SU-DHL-6 (cell line): ENCODE data around the gene PKDREJ.

Experiments
- H2AFZ ChIP-seq: fragments of 200-600 bp; sonication (generic); 2 replicates; pipeline ENCODE4 v1.6.1; 2014; ENCODE audit warnings: low read depth, mild to moderate bottlenecking, moderate library complexity, mixed read lengths, antibody characterized with exemption, low read length; ENCODE audit not compliant: severe bottlenecking
- H3F3A ChIP-seq: fragments of 200-600 bp; shearing (Covaris generic); 2 replicates; pipeline ENCODE4 v1.6.0; 2016; ENCODE audit warnings: antibody characterized with exemption, mild to moderate bottlenecking; ENCODE audit not compliant: insufficient read depth
- H3K27ac ChIP-seq: fragments of 200-600 bp; sonication (generic); 2 replicates; pipeline ENCODE4 v1.5.1; 2016; ENCODE audit warnings: low read depth, mild to moderate bottlenecking, low read length, moderate library complexity, mixed read lengths
- H3K27me3 ChIP-seq: fragments of 200-600 bp; sonication (generic), shearing (Covaris generic); 2 replicates; pipeline ENCODE4 v1.6.0; 2014; ENCODE audit warnings: mild to moderate bottlenecking, low read length
- H3K36me3 ChIP-seq: fragments of 200-600 bp; sonication (generic); 2 replicates; pipeline ENCODE4 v1.6.1; 2014; ENCODE audit warnings: mild to moderate bottlenecking, low read length, mixed read lengths
- H3K4me2 ChIP-seq: fragments of 300-600, 200-600 bp; shearing (Covaris generic), sonication (generic); 2 replicates; pipeline ENCODE4 v1.6.0; 2014; ENCODE audit warnings: low read length, low read depth, mild to moderate bottlenecking; ENCODE audit not compliant: poor library complexity, severe bottlenecking
- H3K4me3 ChIP-seq: fragments of 200-600 bp; sonication (generic); 2 replicates; pipeline ENCODE4 v1.5.1; 2014; ENCODE audit warnings: antibody characterized with exemption, low read length, mild to moderate bottlenecking, mixed read lengths; ENCODE audit not compliant: insufficient read depth, poor library complexity, severe bottlenecking
- H3K79me2 ChIP-seq: fragments of 200-600 bp; sonication (generic); 2 replicates; pipeline ENCODE4 v1.6.1; 2014; ENCODE audit warnings: mild to moderate bottlenecking, low read length, moderate library complexity; ENCODE audit not compliant: insufficient read depth
- H3K9ac ChIP-seq: fragments of 200-600 bp; sonication (generic); 2 replicates; pipeline ENCODE4 v1.7.0; 2014; ENCODE audit warnings: mild to moderate bottlenecking, low read length
- H3K9me2 ChIP-seq: fragments of 200-600 bp; sonication (generic); replicated peaks from 2 replicates; pipeline ENCODE4 v1.6.1; 2014; ENCODE audit warnings: low read length; ENCODE audit not compliant: insufficient read depth
- H3K9me3 ChIP-seq: fragments of 200-600 bp; sonication (generic); 2 replicates; pipeline ENCODE4 v1.6.1; 2014; ENCODE audit warnings: low read length, mixed read lengths; ENCODE audit not compliant: insufficient read depth
- H4K20me1 ChIP-seq: fragments of 200-600 bp; sonication (generic); 2 replicates; pipeline ENCODE4 v1.6.1; 2014; ENCODE audit warnings: low read depth, mild to moderate bottlenecking, antibody characterized with exemption, low read length, moderate library complexity, mixed read lengths
- EZH2phosphoT487 ChIP-seq: fragments of 200-600 bp; sonication (generic), shearing (Covaris generic); conservative IDR thresholded peaks from 2 replicates; pipeline ENCODE4 v1.6.1; 2018; ENCODE audit warnings: mild to moderate bottlenecking, antibody characterized with exemption, low read length, moderate library complexity, mixed read lengths
- TF ChIP-seq, protein P1 (sequence below): fragments of 200-600 bp; sonication (generic); IDR thresholded peaks from one replicate; pipeline ENCODE4 v1.5.1; 2017; ENCODE audit warnings: antibody characterized with exemption, mild to moderate bottlenecking, low read length, moderate library complexity; ENCODE audit not compliant: insufficient read depth, poor library complexity, severe bottlenecking

PKDREJ gene

DNA sequence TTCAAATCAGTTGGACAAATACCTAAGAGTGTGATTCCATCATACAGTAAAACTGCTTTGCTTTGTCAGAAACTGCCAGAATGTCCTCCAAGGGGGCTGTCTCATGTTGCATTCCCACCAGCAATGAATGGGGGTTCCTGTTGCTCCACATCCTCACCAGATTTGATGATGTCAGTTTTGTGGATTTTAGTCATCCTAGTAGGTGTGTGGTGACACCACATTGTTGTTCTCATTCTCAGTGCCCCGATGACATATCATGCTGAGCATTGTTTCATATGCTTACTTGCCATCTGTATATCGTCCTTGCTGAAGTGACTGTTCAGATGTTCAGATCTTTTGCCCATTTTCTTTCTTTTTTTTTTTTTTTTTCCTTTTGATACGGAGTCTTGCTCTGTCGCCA, 50.1 kb downstream of the PKDREJ start:
- H3F3A ChIP-seq: no peaks in the 10 kb centered on the region
- H3K9ac ChIP-seq: no peak overlapping the region
- no peak overlapping the region for H3K27ac ChIP-seq
- no peaks in the 10 kb centered on the region for H3K36me3 ChIP-seq
- no peak overlapping the region for H3K4me3 ChIP-seq
- H3K79me2 ChIP-seq: no peaks in the 10 kb centered on the region
- TF ChIP-seq EZH2phosphoT487: no peak
- TF ChIP-seq, protein P1, sequence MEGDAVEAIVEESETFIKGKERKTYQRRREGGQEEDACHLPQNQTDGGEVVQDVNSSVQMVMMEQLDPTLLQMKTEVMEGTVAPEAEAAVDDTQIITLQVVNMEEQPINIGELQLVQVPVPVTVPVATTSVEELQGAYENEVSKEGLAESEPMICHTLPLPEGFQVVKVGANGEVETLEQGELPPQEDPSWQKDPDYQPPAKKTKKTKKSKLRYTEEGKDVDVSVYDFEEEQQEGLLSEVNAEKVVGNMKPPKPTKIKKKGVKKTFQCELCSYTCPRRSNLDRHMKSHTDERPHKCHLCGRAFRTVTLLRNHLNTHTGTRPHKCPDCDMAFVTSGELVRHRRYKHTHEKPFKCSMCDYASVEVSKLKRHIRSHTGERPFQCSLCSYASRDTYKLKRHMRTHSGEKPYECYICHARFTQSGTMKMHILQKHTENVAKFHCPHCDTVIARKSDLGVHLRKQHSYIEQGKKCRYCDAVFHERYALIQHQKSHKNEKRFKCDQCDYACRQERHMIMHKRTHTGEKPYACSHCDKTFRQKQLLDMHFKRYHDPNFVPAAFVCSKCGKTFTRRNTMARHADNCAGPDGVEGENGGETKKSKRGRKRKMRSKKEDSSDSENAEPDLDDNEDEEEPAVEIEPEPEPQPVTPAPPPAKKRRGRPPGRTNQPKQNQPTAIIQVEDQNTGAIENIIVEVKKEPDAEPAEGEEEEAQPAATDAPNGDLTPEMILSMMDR: no peak
- H3K4me2 ChIP-seq: no peak overlapping the region
- H3K27me3 ChIP-seq: no peaks in the 10 kb centered on the region
- H2AFZ ChIP-seq: no peak overlapping the region
- no peaks in the 10 kb centered on the region for H3K9me2 ChIP-seq
- H4K20me1 ChIP-seq: no peaks in the 10 kb centered on the region
- H3K9me3 ChIP-seq: no peaks in the 10 kb centered on the region

- Histone ChIP-seq H3K79me2 (no peaks in the 10 kb centered on the region), H3F3A (no peaks in the 10 kb centered on the region), H4K20me1 (no peaks in the 10 kb centered on the region), H2AFZ (no peak overlapping the region), H3K27ac (no peak overlapping the region), H3K9me2 (no peaks in the 10 kb centered on the region), H3K9ac (no peak overlapping the region), H3K9me3 (no peaks in the 10 kb centered on the region), H3K4me3 (no peak overlapping the region), H3K27me3 (no peaks in the 10 kb centered on the region), H3K4me2 (no peak overlapping the region), H3K36me3 (no peaks in the 10 kb centered on the region)
- no peak for TF ChIP-seq EZH2phosphoT487
- TF ChIP-seq, protein P1: no peak
Measured at GRCh38 chr22:46212195-46212594, 50.9 kb downstream of the PKDREJ start.

- no peaks in the 10 kb centered on the region for H3K79me2 ChIP-seq
- H3F3A ChIP-seq: no peaks in the 10 kb centered on the region
- H3K27ac ChIP-seq: no peak overlapping the region
- no peaks in the 10 kb centered on the region for H3K9me3 ChIP-seq
- H2AFZ ChIP-seq: no peak overlapping the region
- no peaks in the 10 kb centered on the region for H3K9me2 ChIP-seq
- H3K9ac ChIP-seq: no peak overlapping the region
- H3K4me3 ChIP-seq: no peak overlapping the region
- H3K27me3 ChIP-seq: no peaks in the 10 kb centered on the region
- TF ChIP-seq, protein P1: no peak
- no peak for TF ChIP-seq EZH2phosphoT487
- H4K20me1 ChIP-seq: no peaks in the 10 kb centered on the region
- no peaks in the 10 kb centered on the region for H3K36me3 ChIP-seq
- H3K4me2 ChIP-seq: no peak overlapping the region
Measured at GRCh38 chr22:46209262-46209661, 53.9 kb downstream of the PKDREJ start.
